ENCODE results near the gene BRICD5.

BRICD5 gene

GRCh38 chr16:2180962-2181923 is 29.4 kb downstream of the BRICD5 start:
- FAIRE-seq = no peak
- no peak for TF ChIP-seq POLR2A (IDR thresholded peaks at IDR 0.05; ENCODE audit: low read depth, low read length)
- DNase-seq (ENCODE audit: insufficient read length, low spot score) = no peak

GRCh38 chr16:2180461-2180860 is 30.2 kb downstream of the BRICD5 start:
- DNase-seq (ENCODE audit: insufficient read length, low spot score) (no peak), FAIRE-seq (no peak)
- TF ChIP-seq POLR2A (IDR thresholded peaks at IDR 0.05; ENCODE audit: low read depth, low read length) = no peak

GRCh38 chr16:2179576-2179975 is 31.1 kb downstream of the BRICD5 start:
- FAIRE-seq = no peak
- DNase-seq (ENCODE audit: insufficient read length, low spot score) = no peak
- no peak for TF ChIP-seq POLR2A (IDR thresholded peaks at IDR 0.05; ENCODE audit: low read depth, low read length)

- FAIRE-seq = no peak
- no peak for TF ChIP-seq POLR2A (IDR thresholded peaks at IDR 0.05; ENCODE audit: low read depth, low read length)
Observed at GRCh38 chr16:2179107-2179501, 31.6 kb downstream of the BRICD5 start.

GRCh38 chr16:2178321-2179106 is 32.1 kb downstream of the BRICD5 start:
- no peak for DNase-seq (ENCODE audit: insufficient read length, low spot score)
- no peak for TF ChIP-seq POLR2A (IDR thresholded peaks at IDR 0.05; ENCODE audit: low read depth, low read length)
- no peak for FAIRE-seq

More at GRCh38 chr16:2179107-2179501, 31.6 kb downstream of the BRICD5 start:
- DNase-seq (ENCODE audit: insufficient read length, low spot score) = no peak

- TF ChIP-seq POLR2A (IDR thresholded peaks at IDR 0.05; ENCODE audit: low read depth, low read length) = no peak
- DNase-seq (ENCODE audit: insufficient read length, low spot score) (no peak), FAIRE-seq (no peak)
Observed at GRCh38 chr16:2177561-2177960, 33.1 kb downstream of the BRICD5 start.

GRCh38 chr16:2177101-2177500 is 33.6 kb downstream of the BRICD5 start:
- no peak for TF ChIP-seq POLR2A (IDR thresholded peaks at IDR 0.05; ENCODE audit: low read depth, low read length)
- FAIRE-seq (no peak), DNase-seq (ENCODE audit: insufficient read length, low spot score) (no peak)

- no peak for TF ChIP-seq POLR2A (IDR thresholded peaks at IDR 0.05; ENCODE audit: low read depth, low read length)
- DNase-seq (ENCODE audit: insufficient read length, low spot score) = no peak
- no peak for FAIRE-seq
Observed at GRCh38 chr16:2176047-2176446, 34.6 kb downstream of the BRICD5 start.

GRCh38 chr16:2175454-2175853 is 35.2 kb downstream of the BRICD5 start:
- DNase-seq (ENCODE audit: insufficient read length, low spot score) (no peak), FAIRE-seq (no peak)
- TF ChIP-seq POLR2A (IDR thresholded peaks at IDR 0.05; ENCODE audit: low read depth, low read length) = no peak

- DNase-seq (ENCODE audit: insufficient read length, low spot score) = no peak
- FAIRE-seq = no peak
- no peak for TF ChIP-seq POLR2A (IDR thresholded peaks at IDR 0.05; ENCODE audit: low read depth, low read length)
Observed at GRCh38 chr16:2174396-2175131, 36.1 kb downstream of the BRICD5 start.

- FAIRE-seq (no peak), DNase-seq (ENCODE audit: insufficient read length, low spot score) (no peak)
- no peak for TF ChIP-seq POLR2A (IDR thresholded peaks at IDR 0.05; ENCODE audit: low read depth, low read length)
Observed at GRCh38 chr16:2173916-2174315, 36.7 kb downstream of the BRICD5 start.

- DNase-seq (ENCODE audit: insufficient read length, low spot score) (no peak), FAIRE-seq (no peak)
- TF ChIP-seq POLR2A (IDR thresholded peaks at IDR 0.05; ENCODE audit: low read depth, low read length) = no peak
Observed at GRCh38 chr16:2173366-2173765, 37.3 kb downstream of the BRICD5 start.

- DNase-seq (ENCODE audit: insufficient read length, low spot score) = no peak
- no peak for TF ChIP-seq POLR2A (IDR thresholded peaks at IDR 0.05; ENCODE audit: low read depth, low read length)
- no peak for FAIRE-seq
Observed at GRCh38 chr16:2172688-2173335, 37.9 kb downstream of the BRICD5 start.
